Esophagus muscularis mucosa (tissue), 4 donors: ENCODE results near the gene FBLN1.

Source experiments
- EP300 ChIP-seq: sonication (generic); formaldehyde crosslinking; IDR thresholded peaks from one replicate; pipeline ENCODE4 v1.6.1; 2017; ENCODE audit warnings: antibody characterized with exemption
- POLR2A ChIP-seq: fragments of 450-650 bp; IDR thresholded peaks from one replicate; pipeline ENCODE4 v1.6.1; 2017; ENCODE audit warnings: antibody characterized with exemption, moderate library complexity, mild to moderate bottlenecking, low read depth
- TF ChIP-seq, protein P1 (sequence below), 3 experiments: fragments of 200-600 bp in 2 of 3; fragments of 450-650 bp in 1 of 3; sonication (generic) in 2 of 3; IDR thresholded peaks; one replicate each; pipeline ENCODE4 v1.5.1; 2017 to 2019; ENCODE audit warnings: antibody characterized with exemption in 3 of 3, mild to moderate bottlenecking in 2 of 3, moderate library complexity in 1 of 3

DNA sequence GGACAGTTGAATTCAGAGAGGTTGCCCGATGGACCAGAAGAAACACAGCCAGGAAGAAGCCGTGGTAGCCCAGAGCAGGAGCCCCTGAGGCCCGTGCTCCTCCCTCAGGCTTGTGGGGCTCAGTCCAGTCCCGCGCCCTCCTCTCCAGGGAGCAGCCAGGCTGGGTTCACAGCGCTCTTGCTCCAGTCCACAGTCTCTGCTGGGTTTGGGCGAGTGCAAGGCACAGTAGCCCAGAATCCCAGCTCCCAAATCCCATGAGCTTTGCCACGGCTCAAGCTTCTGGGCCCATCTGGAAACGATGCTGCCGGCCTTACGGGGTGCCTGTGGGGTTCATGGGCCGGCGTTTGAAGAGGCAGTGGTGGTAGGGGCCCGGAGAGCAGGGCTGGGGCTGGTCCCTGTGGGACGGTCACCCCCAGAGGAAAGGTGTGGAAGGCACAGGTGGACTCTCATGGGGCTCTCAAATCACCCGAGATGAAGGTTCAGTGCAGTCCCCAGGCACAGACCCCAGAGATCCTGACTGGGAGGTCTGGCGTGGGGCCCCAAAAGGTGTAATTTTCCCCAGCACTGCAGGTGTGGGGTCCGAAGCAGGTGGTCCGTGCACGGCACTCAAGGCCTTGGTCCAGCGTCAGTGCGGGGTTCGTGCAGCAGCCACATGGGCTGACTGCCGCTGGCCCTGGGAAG is 138.4 kb downstream of the FBLN1 start:
- TF ChIP-seq, protein P1, sequence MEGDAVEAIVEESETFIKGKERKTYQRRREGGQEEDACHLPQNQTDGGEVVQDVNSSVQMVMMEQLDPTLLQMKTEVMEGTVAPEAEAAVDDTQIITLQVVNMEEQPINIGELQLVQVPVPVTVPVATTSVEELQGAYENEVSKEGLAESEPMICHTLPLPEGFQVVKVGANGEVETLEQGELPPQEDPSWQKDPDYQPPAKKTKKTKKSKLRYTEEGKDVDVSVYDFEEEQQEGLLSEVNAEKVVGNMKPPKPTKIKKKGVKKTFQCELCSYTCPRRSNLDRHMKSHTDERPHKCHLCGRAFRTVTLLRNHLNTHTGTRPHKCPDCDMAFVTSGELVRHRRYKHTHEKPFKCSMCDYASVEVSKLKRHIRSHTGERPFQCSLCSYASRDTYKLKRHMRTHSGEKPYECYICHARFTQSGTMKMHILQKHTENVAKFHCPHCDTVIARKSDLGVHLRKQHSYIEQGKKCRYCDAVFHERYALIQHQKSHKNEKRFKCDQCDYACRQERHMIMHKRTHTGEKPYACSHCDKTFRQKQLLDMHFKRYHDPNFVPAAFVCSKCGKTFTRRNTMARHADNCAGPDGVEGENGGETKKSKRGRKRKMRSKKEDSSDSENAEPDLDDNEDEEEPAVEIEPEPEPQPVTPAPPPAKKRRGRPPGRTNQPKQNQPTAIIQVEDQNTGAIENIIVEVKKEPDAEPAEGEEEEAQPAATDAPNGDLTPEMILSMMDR (IDR thresholded peaks at IDR 0.05) = no peak
- TF ChIP-seq EP300 = no peak
- TF ChIP-seq POLR2A = no peak
